Esophagus muscularis mucosa (tissue), 3 donors: Measurements from ENCODE around the gene HAO1.

Experiments used
- EP300 ChIP-seq: sonication (generic); formaldehyde crosslinking; IDR thresholded peaks from one replicate; pipeline ENCODE4 v1.6.1; 2017; ENCODE audit warnings: antibody characterized with exemption
- TF ChIP-seq, protein P1 (sequence below), 3 experiments: fragments of 200-600 bp in 2 of 3; fragments of 450-650 bp in 1 of 3; sonication (generic) in 2 of 3; IDR thresholded peaks; one replicate each; pipeline ENCODE4 v1.5.1; 2017 to 2019; ENCODE audit warnings: antibody characterized with exemption in 3 of 3, mild to moderate bottlenecking in 2 of 3, moderate library complexity in 1 of 3

GRCh38 chr20:7939663-7940062 is 595 bp downstream of the HAO1 start:
- TF ChIP-seq, protein P1, sequence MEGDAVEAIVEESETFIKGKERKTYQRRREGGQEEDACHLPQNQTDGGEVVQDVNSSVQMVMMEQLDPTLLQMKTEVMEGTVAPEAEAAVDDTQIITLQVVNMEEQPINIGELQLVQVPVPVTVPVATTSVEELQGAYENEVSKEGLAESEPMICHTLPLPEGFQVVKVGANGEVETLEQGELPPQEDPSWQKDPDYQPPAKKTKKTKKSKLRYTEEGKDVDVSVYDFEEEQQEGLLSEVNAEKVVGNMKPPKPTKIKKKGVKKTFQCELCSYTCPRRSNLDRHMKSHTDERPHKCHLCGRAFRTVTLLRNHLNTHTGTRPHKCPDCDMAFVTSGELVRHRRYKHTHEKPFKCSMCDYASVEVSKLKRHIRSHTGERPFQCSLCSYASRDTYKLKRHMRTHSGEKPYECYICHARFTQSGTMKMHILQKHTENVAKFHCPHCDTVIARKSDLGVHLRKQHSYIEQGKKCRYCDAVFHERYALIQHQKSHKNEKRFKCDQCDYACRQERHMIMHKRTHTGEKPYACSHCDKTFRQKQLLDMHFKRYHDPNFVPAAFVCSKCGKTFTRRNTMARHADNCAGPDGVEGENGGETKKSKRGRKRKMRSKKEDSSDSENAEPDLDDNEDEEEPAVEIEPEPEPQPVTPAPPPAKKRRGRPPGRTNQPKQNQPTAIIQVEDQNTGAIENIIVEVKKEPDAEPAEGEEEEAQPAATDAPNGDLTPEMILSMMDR (IDR thresholded peaks at IDR 0.05), result no peak
- TF ChIP-seq EP300, result no peak
